ENCODE data around the gene HOXD9.

DNA sequence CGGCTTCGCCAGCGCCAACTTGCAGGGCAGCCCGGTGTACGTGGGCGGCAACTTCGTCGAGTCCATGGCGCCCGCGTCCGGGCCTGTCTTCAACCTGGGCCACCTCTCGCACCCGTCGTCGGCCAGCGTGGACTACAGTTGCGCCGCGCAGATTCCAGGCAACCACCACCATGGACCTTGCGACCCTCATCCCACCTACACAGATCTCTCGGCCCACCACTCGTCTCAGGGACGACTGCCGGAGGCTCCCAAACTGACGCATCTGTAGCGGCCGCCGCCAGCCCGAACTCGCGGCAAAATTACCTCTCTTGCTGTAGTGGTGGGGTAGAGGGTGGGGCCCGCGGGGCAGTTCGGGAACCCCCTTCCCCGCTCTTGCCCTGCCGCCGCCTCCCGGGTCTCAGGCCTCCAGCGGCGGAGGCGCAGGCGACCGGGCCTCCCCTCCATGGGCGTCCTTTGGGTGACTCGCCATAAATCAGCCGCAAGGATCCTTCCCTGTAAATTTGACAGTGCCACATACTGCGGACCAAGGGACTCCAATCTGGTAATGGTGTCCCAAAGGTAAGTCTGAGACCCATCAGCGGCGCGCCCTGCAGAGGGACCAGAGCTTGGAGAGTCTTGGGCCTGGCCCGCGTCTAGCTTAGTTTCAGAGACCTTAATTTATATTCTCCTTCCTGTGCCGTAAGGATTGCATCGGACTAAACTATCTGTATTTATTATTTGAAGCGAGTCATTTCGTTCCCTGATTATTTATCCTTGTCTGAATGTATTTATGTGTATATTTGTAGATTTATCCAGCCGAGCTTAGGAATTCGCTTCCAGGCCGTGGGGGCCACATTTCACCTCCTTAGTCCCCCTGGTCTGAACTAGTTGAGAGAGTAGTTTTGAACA is 49.7 kb downstream of the HOXD9 start:
- TF ChIP-seq, protein P1, sequence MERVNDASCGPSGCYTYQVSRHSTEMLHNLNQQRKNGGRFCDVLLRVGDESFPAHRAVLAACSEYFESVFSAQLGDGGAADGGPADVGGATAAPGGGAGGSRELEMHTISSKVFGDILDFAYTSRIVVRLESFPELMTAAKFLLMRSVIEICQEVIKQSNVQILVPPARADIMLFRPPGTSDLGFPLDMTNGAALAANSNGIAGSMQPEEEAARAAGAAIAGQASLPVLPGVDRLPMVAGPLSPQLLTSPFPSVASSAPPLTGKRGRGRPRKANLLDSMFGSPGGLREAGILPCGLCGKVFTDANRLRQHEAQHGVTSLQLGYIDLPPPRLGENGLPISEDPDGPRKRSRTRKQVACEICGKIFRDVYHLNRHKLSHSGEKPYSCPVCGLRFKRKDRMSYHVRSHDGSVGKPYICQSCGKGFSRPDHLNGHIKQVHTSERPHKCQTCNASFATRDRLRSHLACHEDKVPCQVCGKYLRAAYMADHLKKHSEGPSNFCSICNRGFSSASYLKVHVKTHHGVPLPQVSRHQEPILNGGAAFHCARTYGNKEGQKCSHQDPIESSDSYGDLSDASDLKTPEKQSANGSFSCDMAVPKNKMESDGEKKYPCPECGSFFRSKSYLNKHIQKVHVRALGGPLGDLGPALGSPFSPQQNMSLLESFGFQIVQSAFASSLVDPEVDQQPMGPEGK (CRISPR knock-in tag; IDR thresholded peaks at IDR 0.05; ENCODE audit: borderline replicate concordance): no peak
- TF ChIP-seq SNAI2 (CRISPR knock-in tag; IDR thresholded peaks at IDR 0.05) (no peak), ZNF565 (CRISPR knock-in tag; conservative IDR thresholded peaks at IDR 0.05; ENCODE audit: low read depth) (no peak), ZC3H10 (CRISPR knock-in tag; IDR thresholded peaks at IDR 0.05) (no peak), OSR1 (CRISPR knock-in tag; IDR thresholded peaks at IDR 0.05) (no peak), ZFP3 (CRISPR knock-in tag; IDR thresholded peaks at IDR 0.05) (no peak)
- TF ChIP-seq, protein P2, sequence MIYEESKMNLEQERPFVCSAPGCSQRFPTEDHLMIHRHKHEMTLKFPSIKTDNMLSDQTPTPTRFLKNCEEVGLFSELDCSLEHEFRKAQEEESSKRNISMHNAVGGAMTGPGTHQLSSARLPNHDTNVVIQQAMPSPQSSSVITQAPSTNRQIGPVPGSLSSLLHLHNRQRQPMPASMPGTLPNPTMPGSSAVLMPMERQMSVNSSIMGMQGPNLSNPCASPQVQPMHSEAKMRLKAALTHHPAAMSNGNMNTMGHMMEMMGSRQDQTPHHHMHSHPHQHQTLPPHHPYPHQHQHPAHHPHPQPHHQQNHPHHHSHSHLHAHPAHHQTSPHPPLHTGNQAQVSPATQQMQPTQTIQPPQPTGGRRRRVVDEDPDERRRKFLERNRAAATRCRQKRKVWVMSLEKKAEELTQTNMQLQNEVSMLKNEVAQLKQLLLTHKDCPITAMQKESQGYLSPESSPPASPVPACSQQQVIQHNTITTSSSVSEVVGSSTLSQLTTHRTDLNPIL (CRISPR knock-in tag; IDR thresholded peaks at IDR 0.05; ENCODE audit: low read depth): no peak
